Measurements from ENCODE around the gene DGKB. TPM values are rescaled to one million over a fixed set of nuclear protein-coding genes. Genes with fewer than 3 reads are reported as not detected.
A peak's percentile ranks its signal among the peaks of the same experiment; 100 is the strongest.

Gene DGKB
- total and polyA plus RNA-seq, 2 donors (not counting 1 experiment from before 2014, with no cell fraction given), result 0.31 TPM; not detected in 1

DNA sequence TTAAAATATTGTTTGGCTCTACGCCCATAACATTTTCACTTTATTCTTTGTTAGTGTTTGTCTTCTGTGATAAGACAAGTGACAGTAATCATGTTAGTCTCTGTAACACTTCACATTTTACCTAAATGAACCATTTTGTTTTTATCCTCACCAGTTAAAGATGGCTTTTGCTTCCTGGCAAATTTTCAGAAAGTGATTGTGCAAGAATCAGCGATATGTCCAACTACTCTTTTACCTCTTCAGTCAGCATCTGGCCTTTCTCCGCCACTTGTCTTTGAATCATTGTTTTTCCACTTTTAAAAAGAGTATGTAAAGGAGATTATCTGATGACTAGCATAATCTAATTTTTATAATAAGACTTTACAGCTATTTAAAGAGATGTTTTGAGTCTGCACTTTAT lies 3.5 kb downstream of the DGKB start:
- H3K9me3 ChIP-seq (ENCODE audit: control insufficient read depth, insufficient read depth, low read depth, low read length), result no peaks in the 10 kb centered on the region
- TF ChIP-seq EZH2 (IDR thresholded peaks at IDR 0.05; ENCODE audit: low read length, missing control alignments), result no peak
- TF ChIP-seq, protein P1, sequence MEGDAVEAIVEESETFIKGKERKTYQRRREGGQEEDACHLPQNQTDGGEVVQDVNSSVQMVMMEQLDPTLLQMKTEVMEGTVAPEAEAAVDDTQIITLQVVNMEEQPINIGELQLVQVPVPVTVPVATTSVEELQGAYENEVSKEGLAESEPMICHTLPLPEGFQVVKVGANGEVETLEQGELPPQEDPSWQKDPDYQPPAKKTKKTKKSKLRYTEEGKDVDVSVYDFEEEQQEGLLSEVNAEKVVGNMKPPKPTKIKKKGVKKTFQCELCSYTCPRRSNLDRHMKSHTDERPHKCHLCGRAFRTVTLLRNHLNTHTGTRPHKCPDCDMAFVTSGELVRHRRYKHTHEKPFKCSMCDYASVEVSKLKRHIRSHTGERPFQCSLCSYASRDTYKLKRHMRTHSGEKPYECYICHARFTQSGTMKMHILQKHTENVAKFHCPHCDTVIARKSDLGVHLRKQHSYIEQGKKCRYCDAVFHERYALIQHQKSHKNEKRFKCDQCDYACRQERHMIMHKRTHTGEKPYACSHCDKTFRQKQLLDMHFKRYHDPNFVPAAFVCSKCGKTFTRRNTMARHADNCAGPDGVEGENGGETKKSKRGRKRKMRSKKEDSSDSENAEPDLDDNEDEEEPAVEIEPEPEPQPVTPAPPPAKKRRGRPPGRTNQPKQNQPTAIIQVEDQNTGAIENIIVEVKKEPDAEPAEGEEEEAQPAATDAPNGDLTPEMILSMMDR (conservative IDR thresholded peaks at IDR 0.05 in 1 of 2, IDR thresholded peaks at IDR 0.05 in 1 of 2; ENCODE audit: low read depth in 1 of 2, low read length in 2 of 2), result no peak
- H3K27ac ChIP-seq (ENCODE audit: insufficient read depth, low read length), result no peak overlapping the region
- H3K36me3 ChIP-seq (ENCODE audit: control insufficient read depth, insufficient read depth, low read length), result no peaks in the 10 kb centered on the region
- peak; percentile 3 to 47 for DNase-seq (ENCODE audit: low read depth in 2 of 2)
- no peak overlapping the region for H3K9ac ChIP-seq (ENCODE audit: insufficient read depth, low read length)
- no peaks in the 10 kb centered on the region for H3K4me1 ChIP-seq (ENCODE audit: control insufficient read depth, extremely low read depth, insufficient read depth, low read length)
- no peak overlapping the region for H3K4me2 ChIP-seq (ENCODE audit: extremely low read depth, insufficient read depth, low read length)
- H3K27me3 ChIP-seq (ENCODE audit: control insufficient read depth, insufficient read depth, low read length), result no peaks in the 10 kb centered on the region
- no peak overlapping the region for H2AFZ ChIP-seq (ENCODE audit: low read length)
- no peaks in the 10 kb centered on the region for H3K79me2 ChIP-seq (ENCODE audit: control insufficient read depth, insufficient read depth, low read length)
- H4K20me1 ChIP-seq (ENCODE audit: control insufficient read depth, extremely low read depth, insufficient read depth, low read length), result no peaks in the 10 kb centered on the region
- no peak overlapping the region for H3K4me3 ChIP-seq (replicated peaks in 1 of 4; ENCODE audit: control extremely low read depth in 1 of 4, insufficient read depth in 1 of 4, low read depth in 3 of 4, low read length in 4 of 4)

DNA sequence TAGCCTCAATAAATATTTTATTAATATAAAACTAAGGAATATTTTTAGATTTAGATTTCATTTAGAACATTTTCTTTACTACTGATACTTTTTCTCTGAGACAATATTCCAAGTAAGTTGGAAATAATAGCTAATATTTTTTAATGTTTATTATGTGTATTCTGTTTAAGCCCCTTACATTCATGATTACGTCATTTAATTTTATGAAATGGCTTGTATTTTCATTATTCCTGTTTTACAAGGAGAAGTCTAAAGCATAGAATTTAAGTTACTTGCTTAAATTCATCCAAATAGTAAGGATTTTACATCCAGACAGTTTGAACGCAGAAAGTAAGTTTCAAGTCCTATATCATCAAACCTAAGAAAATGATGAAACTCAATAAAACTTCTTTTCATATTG lies 6.1 kb downstream of the DGKB start:
- H3K9me3 ChIP-seq (ENCODE audit: control insufficient read depth, insufficient read depth, low read depth, low read length), result no peaks in the 10 kb centered on the region
- H2AFZ ChIP-seq (ENCODE audit: low read length), result no peak overlapping the region
- no peak for DNase-seq (ENCODE audit: low read depth in 2 of 2)
- H3K4me1 ChIP-seq (ENCODE audit: control insufficient read depth, extremely low read depth, insufficient read depth, low read length), result no peaks in the 10 kb centered on the region
- no peak overlapping the region for H3K27ac ChIP-seq (ENCODE audit: insufficient read depth, low read length)
- no peaks in the 10 kb centered on the region for H3K79me2 ChIP-seq (ENCODE audit: control insufficient read depth, insufficient read depth, low read length)
- H3K4me3 ChIP-seq (replicated peaks in 1 of 4; ENCODE audit: control extremely low read depth in 1 of 4, insufficient read depth in 1 of 4, low read depth in 3 of 4, low read length in 4 of 4), result no peak overlapping the region
- H4K20me1 ChIP-seq (ENCODE audit: control insufficient read depth, extremely low read depth, insufficient read depth, low read length), result no peaks in the 10 kb centered on the region
- TF ChIP-seq EZH2 (IDR thresholded peaks at IDR 0.05; ENCODE audit: low read length, missing control alignments), result no peak
- TF ChIP-seq, protein P1 (conservative IDR thresholded peaks at IDR 0.05 in 1 of 2, IDR thresholded peaks at IDR 0.05 in 1 of 2; ENCODE audit: low read depth in 1 of 2, low read length in 2 of 2), result no peak
- H3K9ac ChIP-seq (ENCODE audit: insufficient read depth, low read length), result no peak overlapping the region
- H3K27me3 ChIP-seq (ENCODE audit: control insufficient read depth, insufficient read depth, low read length), result no peaks in the 10 kb centered on the region
- no peaks in the 10 kb centered on the region for H3K36me3 ChIP-seq (ENCODE audit: control insufficient read depth, insufficient read depth, low read length)
- H3K4me2 ChIP-seq (ENCODE audit: extremely low read depth, insufficient read depth, low read length), result no peak overlapping the region

DNA sequence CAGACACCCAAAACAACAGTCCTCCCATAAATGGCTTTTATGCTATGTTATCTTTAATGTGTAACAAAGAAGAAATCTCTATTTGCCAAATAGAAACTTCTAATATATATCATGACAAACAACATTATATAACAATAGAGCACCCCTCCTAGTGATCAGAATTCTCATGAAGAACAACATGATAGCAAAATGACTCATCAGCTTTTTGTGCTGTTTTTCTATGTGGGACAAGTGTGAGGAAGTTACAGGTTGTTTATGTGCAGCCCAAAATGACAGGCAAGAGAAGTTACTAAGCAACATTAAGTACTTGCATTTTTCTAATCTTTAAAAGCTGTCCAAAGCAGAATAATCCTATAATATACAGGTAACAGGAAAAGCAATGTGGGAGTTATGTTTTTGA lies 7.7 kb downstream of the DGKB start:
- TF ChIP-seq, protein P1 (conservative IDR thresholded peaks at IDR 0.05 in 1 of 2, IDR thresholded peaks at IDR 0.05 in 1 of 2; ENCODE audit: low read depth in 1 of 2, low read length in 2 of 2), result no peak
- no peak for TF ChIP-seq EZH2 (IDR thresholded peaks at IDR 0.05; ENCODE audit: low read length, missing control alignments)
- Histone ChIP-seq H3K9ac (ENCODE audit: insufficient read depth, low read length) (no peak overlapping the region), H3K27me3 (ENCODE audit: control insufficient read depth, insufficient read depth, low read length) (no peaks in the 10 kb centered on the region), H3K4me3 (replicated peaks in 1 of 4; ENCODE audit: control extremely low read depth in 1 of 4, insufficient read depth in 1 of 4, low read depth in 3 of 4, low read length in 4 of 4) (no peak overlapping the region), H3K36me3 (ENCODE audit: control insufficient read depth, insufficient read depth, low read length) (no peaks in the 10 kb centered on the region), H3K4me1 (ENCODE audit: control insufficient read depth, extremely low read depth, insufficient read depth, low read length) (no peaks in the 10 kb centered on the region), H3K79me2 (ENCODE audit: control insufficient read depth, insufficient read depth, low read length) (no peaks in the 10 kb centered on the region), H3K4me2 (ENCODE audit: extremely low read depth, insufficient read depth, low read length) (no peak overlapping the region), H2AFZ (ENCODE audit: low read length) (no peak overlapping the region), H3K9me3 (ENCODE audit: control insufficient read depth, insufficient read depth, low read depth, low read length) (no peaks in the 10 kb centered on the region), H3K27ac (ENCODE audit: insufficient read depth, low read length) (no peak overlapping the region), H4K20me1 (ENCODE audit: control insufficient read depth, extremely low read depth, insufficient read depth, low read length) (no peaks in the 10 kb centered on the region)
- DNase-seq (ENCODE audit: low read depth in 2 of 2), result no peak
